ENCODE measurements around the gene EPB41.
"Not testable (repeated sequence)": the region's sequence is repeated elsewhere in the genome, so short reads cannot be mapped to it uniquely, and the experiment has no call there.

Gene EPB41

DNA sequence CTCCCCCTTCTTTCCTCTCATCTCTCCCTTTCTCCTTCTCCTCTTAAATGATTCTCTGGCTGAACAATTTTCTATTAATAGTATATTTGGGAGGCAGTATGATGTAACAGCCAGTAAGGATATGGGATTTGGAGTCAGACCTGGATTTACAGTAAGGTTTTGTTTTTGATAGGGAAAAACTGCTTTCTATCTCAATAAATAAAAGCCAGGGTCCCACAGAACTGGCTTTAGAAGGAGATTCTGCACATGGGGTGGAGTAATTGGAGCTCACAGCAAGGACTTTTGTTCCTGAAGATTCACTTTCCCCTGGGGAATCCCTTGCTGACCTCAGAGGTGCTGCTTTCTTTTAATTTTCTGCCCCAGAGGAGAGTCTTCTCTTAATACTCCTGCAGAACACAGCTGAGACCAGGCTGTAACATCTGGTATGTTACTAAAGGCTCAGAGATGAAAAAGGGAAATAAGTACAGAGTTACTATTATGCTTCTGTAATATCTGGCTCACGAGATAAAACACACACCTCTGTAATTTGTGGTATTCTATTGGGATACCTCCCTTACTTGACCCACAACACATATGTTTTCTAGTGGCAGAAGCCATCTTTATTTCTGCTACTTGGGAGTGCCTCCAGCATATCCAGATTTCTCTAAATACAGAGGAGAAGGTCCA, 13.4 kb downstream of the EPB41 start:
- no peak for DNase-seq

DNA sequence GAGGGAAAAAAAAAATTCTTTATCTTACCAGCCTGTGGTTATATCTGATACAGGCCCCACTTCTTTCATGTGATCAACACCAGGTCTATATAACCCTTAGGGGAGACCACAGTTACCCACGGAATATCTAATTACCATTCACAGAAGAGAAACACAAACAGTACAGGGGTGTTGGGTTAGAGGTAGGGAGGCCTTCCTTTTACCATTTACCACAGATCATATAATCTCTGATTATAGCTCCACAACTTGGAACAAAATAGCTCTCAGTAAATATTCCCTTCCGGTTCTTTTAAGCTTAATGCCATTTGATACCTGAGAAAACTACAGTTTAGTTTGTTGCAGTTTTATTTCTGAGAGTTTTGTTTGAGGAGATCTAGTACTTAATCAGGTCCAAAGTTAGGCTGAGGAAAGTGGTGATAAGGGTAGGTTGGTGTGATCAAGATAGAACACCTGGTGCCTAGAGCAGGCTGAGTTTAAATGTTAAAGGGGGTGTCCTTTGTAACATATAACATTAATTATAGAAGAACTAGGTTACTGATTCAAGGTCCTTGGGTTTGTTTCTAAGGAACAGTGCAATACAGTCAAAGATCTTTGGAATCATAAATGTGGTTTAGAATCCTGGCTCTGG, 14.1 kb downstream of the EPB41 start:
- DNase-seq: no peak

GRCh38 chr1:28933277-28933676, 18.9 kb downstream of the EPB41 start:
- DNase-seq: no peak

DNA sequence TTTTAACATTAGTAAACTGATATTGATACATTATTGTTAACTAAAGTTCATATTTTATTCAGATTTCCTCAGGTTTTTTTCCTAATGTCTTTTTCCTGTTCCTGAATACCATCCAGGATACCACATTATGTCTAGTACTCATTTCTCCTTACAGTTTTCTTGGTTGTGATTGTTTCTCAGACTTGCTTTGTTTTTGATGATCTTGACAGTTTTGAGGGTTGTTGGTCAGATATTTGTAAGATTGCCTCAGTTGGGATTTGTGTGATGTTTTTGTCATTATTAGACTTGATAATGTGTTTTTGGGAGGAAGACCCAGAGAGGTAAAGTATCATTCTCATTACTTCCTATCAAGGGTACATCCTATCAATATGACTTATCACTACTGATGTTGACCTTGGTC, 19.5 kb downstream of the EPB41 start:
- no peak for DNase-seq

- DNase-seq: peak; percentile 12
Observed at GRCh38 chr1:28934676-28935075, 20.3 kb downstream of the EPB41 start.

GRCh38 chr1:28935293-28935692, 20.9 kb downstream of the EPB41 start:
- no peak for DNase-seq

- no peak for DNase-seq
Observed at GRCh38 chr1:28936094-28936493, 21.7 kb downstream of the EPB41 start.

- no peak for DNase-seq
Observed at GRCh38 chr1:28936528-28936927, 22.2 kb downstream of the EPB41 start.

DNA sequence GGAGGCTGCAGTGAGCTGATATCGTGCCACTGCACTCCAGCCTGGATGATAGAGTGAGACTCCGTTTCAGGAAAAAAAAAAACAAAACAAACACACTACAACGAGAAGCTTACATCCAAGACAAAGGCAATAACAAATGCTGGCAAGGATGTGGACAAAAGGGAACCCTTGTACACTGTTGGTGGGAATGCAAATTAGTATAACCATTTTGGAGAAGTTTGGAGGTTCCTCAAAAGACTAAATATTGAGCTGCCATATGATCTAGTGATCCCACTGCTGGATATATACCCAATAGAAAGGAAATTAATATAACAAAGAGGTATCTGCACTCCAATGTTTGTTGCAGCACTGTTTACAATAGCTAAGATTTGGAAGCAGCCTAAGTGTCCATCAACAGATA, 29.2 kb downstream of the EPB41 start:
- not testable (repeated sequence) for DNase-seq

DNA sequence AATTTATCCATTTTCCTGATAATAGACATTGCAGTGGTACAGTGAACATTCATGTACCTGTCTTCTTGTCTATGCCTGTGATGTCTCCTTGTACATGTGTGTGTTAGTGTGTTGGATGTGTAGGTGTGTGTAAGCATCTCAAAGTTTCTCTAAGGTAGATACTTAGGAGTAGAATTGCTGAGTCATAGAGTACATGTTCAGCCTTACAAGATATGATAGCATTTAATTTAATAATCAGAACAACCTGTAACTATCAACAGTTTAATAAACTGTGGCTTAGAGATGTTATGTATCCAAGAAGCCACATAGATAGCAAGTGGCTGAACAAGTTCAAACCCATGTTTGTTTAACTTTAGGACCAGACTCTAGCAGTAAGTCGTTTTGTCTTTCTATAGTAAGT, 35.6 kb downstream of the EPB41 start:
- no peak for DNase-seq

- no peak for DNase-seq
Observed at GRCh38 chr1:28950449-28950848, 36.1 kb downstream of the EPB41 start.

- no peak for DNase-seq
Observed at GRCh38 chr1:28954126-28954726, 39.9 kb downstream of the EPB41 start.

DNA sequence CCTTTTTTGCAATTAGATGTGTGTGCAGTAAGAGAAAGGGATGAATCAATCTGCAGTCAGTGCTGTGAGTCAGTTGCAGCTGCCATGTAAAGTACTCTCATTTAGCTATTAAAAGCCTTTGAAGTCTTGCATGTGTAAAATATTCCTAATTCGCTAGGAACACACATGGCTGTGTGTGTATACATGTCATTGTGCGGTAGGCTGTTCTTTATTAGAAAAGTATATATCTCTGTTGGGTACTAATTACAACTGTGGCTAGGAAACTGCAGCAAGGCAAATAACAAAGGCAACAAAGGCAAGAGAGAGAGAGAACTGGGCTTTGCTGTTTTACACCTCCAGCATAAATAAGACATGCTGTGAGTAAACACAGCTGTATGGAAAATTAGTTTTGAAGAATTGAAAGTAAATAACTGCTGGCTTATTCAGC, 41.7 kb downstream of the EPB41 start:
- DNase-seq: no peak

DNA sequence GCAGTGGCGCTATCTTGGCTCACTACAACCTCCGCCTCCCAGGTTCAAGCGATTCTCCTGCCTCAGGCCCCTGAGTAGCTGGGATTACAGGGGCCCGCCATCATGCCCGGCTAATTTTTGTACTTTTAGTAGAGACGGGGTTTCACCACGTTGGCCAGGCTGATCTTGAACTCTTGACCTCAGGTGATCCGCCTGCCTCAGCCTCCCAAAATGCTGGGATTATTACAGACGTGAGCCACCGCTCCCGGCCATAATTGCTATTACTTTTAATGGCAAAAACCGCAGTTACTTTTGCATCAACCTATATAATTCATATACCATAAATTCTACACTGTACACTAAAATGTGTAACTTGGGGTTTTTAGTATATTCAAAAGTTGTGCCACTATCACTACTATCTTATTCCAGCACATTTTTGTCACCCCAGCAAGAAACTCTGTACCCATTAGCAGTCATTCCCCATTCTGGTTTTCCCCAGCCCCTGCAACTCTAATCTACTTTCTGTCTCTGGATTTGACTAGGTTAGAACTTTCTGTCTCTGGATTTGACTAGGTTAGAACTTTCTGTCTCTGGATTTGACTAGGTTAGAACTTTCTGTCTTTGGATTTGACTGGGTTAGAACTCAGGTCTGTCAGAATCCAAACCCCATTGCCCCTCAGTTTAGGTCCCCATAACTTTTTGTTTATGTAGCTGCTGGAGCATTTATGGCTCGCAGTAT, 47.9 kb downstream of the EPB41 start:
- not testable (repeated sequence) for DNase-seq

DNA sequence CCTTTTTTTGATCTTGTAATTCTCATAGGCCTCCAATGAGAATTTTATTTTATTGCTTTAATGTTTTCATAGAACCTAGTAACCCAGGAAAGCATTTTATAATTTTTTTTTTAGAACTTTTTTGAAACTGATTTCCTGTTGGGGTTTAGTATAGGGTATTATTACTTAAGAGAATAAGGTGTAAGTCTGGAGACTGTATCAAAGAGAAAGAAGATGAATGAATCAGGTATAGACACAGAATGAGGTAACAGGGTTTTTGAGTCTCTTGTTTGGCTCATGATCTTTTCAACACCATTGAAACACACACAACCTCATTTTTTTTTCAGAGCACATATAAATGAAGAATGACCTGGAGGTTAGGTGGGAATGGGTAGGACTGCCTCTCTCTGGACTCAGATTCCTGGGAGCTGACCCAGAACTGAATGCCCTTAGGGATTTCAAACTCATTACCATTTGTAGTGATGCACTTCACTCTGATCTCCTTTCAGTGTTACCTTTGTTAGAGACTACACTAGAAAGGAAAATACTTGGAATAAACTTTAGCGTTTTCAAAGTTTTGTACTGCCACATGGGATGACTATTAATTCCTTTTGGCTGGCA, 51.0 kb downstream of the EPB41 start:
- no peak for DNase-seq

DNA sequence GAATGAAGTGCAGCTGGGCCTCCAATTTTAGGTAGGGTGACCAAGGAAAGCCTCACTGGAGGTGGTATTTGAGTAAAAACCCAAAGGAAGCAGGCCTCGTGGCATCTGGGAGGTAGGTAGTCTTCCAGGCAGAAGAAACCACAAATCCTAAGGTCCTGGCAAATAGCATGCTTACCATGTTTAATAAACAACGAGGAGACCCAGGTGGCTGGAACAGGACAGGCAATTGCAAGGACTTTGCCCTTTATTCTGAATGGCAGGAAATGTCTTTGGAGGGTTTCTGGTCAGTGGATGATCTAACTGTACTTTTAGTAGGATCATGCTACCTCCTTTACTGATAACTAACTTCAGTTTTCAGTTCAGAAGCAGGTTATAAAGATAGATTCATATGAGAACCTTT, 52.2 kb downstream of the EPB41 start:
- no peak for DNase-seq

GRCh38 chr1:28971980-28972771, 57.8 kb downstream of the EPB41 start:
- peak; percentile 57 for DNase-seq

GRCh38 chr1:28973596-28974421, 59.4 kb downstream of the EPB41 start:
- no peak for DNase-seq

GRCh38 chr1:28974432-28974831, 60.1 kb downstream of the EPB41 start:
- DNase-seq: no peak

- DNase-seq: no peak
Observed at GRCh38 chr1:28976248-28976647, 61.9 kb downstream of the EPB41 start.

GRCh38 chr1:28981210-28981609, 66.8 kb downstream of the EPB41 start:
- DNase-seq: no peak

DNA sequence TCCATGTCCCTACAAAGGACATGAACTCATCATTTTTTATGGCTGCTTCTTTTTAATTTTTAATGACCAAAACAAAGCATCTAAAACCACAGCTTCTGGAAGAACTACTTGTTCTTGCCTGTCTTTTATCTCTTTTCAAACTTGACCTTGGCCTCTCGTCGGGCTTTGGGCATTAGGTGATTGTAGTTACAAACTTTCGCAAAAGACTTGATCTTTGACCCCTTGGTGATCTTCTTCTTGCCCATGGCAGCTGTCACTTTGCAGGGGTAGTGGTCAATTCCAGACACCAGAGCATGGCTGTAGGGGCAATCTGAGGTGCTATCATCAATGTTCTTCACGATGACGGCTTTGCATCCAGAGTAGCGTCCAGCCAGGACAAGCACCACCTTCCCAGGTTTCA, 67.8 kb downstream of the EPB41 start:
- no peak for DNase-seq

All from T1000 (cell line).